Measurements from ENCODE around the gene MPST. TPM values are rescaled to one million over a fixed set of nuclear protein-coding genes. Genes with fewer than 3 reads are reported as not detected.
A peak's percentile ranks its signal among the peaks of the same experiment; 100 is the strongest.

MPST gene
- total RNA-seq, 1 experiment from 2014 or later: 38.3 TPM

- Histone ChIP-seq H3K4me1 (replicated peaks) (no peaks in the 10 kb centered on the region), H3K36me3 (no peaks in the 10 kb centered on the region), H3K27ac (no peak overlapping the region), H3K27me3 (replicated peaks) (peaks cover 7% of the 10 kb centered on the region; the same call in 1 of the 2 replicates), H3K4me3 (no peak overlapping the region), H3K9me3 (replicated peaks) (no peaks in the 10 kb centered on the region)
- no peak for DNase-seq (ENCODE audit: low read depth in 1 of 2, low spot score in 2 of 2)
These were observed 14.3 kb downstream of the MPST start for GRCh38 chr22:37033605-37034430.

- Histone ChIP-seq H3K27ac (no peak overlapping the region), H3K27me3 (replicated peaks) (peaks cover 15% of the 10 kb centered on the region; the same call in 1 of the 2 replicates), H3K36me3 (no peaks in the 10 kb centered on the region), H3K4me3 (no peak overlapping the region), H3K9me3 (replicated peaks) (no peaks in the 10 kb centered on the region), H3K4me1 (replicated peaks) (no peaks in the 10 kb centered on the region)
- no peak for DNase-seq (ENCODE audit: low read depth in 1 of 2, low spot score in 2 of 2)
These were observed 17.3 kb downstream of the MPST start for GRCh38 chr22:37036655-37037377.

GRCh38 chr22:37037669-37038068 is 18.1 kb downstream of the MPST start:
- no peaks in the 10 kb centered on the region for H3K4me1 ChIP-seq (replicated peaks)
- H3K36me3 ChIP-seq: no peaks in the 10 kb centered on the region
- no peak overlapping the region for H3K27ac ChIP-seq
- H3K27me3 ChIP-seq (replicated peaks): peaks cover 15% of the 10 kb centered on the region; the same call in 1 of the 2 replicates
- no peak overlapping the region for H3K4me3 ChIP-seq
- no peak for DNase-seq (ENCODE audit: low read depth in 1 of 2, low spot score in 2 of 2)
- H3K9me3 ChIP-seq (replicated peaks): no peaks in the 10 kb centered on the region

- H3K4me1 ChIP-seq (replicated peaks): no peaks in the 10 kb centered on the region
- no peaks in the 10 kb centered on the region for H3K36me3 ChIP-seq
- no peaks in the 10 kb centered on the region for H3K9me3 ChIP-seq (replicated peaks)
- peaks cover 15% of the 10 kb centered on the region; the same call in 1 of the 2 replicates for H3K27me3 ChIP-seq (replicated peaks)
- no peak overlapping the region for H3K4me3 ChIP-seq
- DNase-seq (ENCODE audit: low read depth in 1 of 2, low spot score in 2 of 2): no peak
- H3K27ac ChIP-seq: no peak overlapping the region
These were observed 19.9 kb downstream of the MPST start for GRCh38 chr22:37039466-37039865.

GRCh38 chr22:37043209-37043827 is 23.8 kb downstream of the MPST start:
- DNase-seq (ENCODE audit: low read depth in 1 of 2, low spot score in 2 of 2): no peak
- no peaks in the 10 kb centered on the region for H3K36me3 ChIP-seq
- no peaks in the 10 kb centered on the region for H3K4me1 ChIP-seq (replicated peaks)
- H3K9me3 ChIP-seq (replicated peaks): no peaks in the 10 kb centered on the region
- no peak overlapping the region for H3K4me3 ChIP-seq
- H3K27me3 ChIP-seq (replicated peaks): peaks cover 8% of the 10 kb centered on the region; the same call in 1 of the 2 replicates
- no peak overlapping the region for H3K27ac ChIP-seq

GRCh38 chr22:37043828-37044538 is 24.4 kb downstream of the MPST start:
- Histone ChIP-seq H3K4me3 (no peak overlapping the region), H3K36me3 (no peaks in the 10 kb centered on the region), H3K4me1 (replicated peaks) (no peaks in the 10 kb centered on the region), H3K27ac (no peak overlapping the region), H3K27me3 (replicated peaks) (peaks cover 8% of the 10 kb centered on the region; the same call in 1 of the 2 replicates), H3K9me3 (replicated peaks) (no peaks in the 10 kb centered on the region)
- DNase-seq (ENCODE audit: low read depth in 1 of 2, low spot score in 2 of 2): no peak

GRCh38 chr22:37044634-37045625 is 25.4 kb downstream of the MPST start:
- H3K36me3 ChIP-seq: no peaks in the 10 kb centered on the region
- DNase-seq (ENCODE audit: low read depth in 1 of 2, low spot score in 2 of 2): no peak

GRCh38 chr22:37045958-37046357 is 26.4 kb downstream of the MPST start:
- H3K27me3 ChIP-seq (replicated peaks): no peaks in the 10 kb centered on the region
- H3K36me3 ChIP-seq: no peaks in the 10 kb centered on the region
- no peaks in the 10 kb centered on the region for H3K4me1 ChIP-seq (replicated peaks)
- H3K27ac ChIP-seq: no peak overlapping the region
- H3K4me3 ChIP-seq: no peak overlapping the region
- H3K9me3 ChIP-seq (replicated peaks): no peaks in the 10 kb centered on the region
- peak in 1 of 2 experiments; percentile 14 for DNase-seq (ENCODE audit: low read depth in 1 of 2, low spot score in 2 of 2)

More at GRCh38 chr22:37044634-37045625, 25.4 kb downstream of the MPST start:
- Histone ChIP-seq H3K27me3 (replicated peaks) (0 out of 2 replicates have a peak, but pooled peaks cover 3% of the 10 kb centered on the region), H3K9me3 (replicated peaks) (no peaks in the 10 kb centered on the region), H3K27ac (no peak overlapping the region), H3K4me1 (replicated peaks) (no peaks in the 10 kb centered on the region), H3K4me3 (no peak overlapping the region)

DNA sequence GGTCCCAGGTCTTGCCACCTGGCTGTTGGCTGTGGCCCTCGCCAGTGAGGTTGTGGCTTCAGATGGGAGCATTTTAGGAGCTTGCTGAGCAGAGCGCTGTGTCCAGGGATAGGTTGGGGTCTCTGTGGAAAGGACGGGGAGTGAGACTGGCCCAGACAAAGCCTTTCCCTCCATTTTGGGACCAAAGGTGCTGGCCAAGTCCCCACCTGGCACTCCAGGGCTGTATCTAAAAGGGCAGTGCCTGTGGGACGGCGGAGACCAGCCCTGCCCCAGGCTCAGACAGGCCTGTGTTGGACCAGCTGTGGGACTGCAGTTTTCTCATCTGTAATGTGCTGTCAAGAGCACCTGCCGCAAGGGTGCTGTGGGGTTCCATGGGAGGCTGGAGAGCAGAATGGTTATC is 27.0 kb downstream of the MPST start:
- H3K4me1 ChIP-seq (replicated peaks): peaks cover 3% of the 10 kb centered on the region; the same call in 1 of the 2 replicates
- H3K36me3 ChIP-seq: no peaks in the 10 kb centered on the region
- H3K9me3 ChIP-seq (replicated peaks): no peaks in the 10 kb centered on the region
- no peak overlapping the region for H3K27ac ChIP-seq
- H3K27me3 ChIP-seq (replicated peaks): no peaks in the 10 kb centered on the region
- no peak for DNase-seq (ENCODE audit: low read depth in 1 of 2, low spot score in 2 of 2)
- no peak overlapping the region for H3K4me3 ChIP-seq

- no peak overlapping the region for H3K4me3 ChIP-seq
- no peak overlapping the region for H3K27ac ChIP-seq
- no peak for DNase-seq (ENCODE audit: low read depth in 1 of 2, low spot score in 2 of 2)
- H3K36me3 ChIP-seq: no peaks in the 10 kb centered on the region
- peaks cover 6% of the 10 kb centered on the region for H3K4me1 ChIP-seq (replicated peaks)
- 0 out of 2 replicates have a peak, but pooled peaks cover 2% of the 10 kb centered on the region for H3K9me3 ChIP-seq (replicated peaks)
- no peaks in the 10 kb centered on the region for H3K27me3 ChIP-seq (replicated peaks)
These were observed 27.5 kb downstream of the MPST start for GRCh38 chr22:37047006-37047405.

- H3K27ac ChIP-seq: no peak overlapping the region
- H3K9me3 ChIP-seq (replicated peaks): 0 out of 2 replicates have a peak, but pooled peaks cover 2% of the 10 kb centered on the region
- H3K27me3 ChIP-seq (replicated peaks): no peaks in the 10 kb centered on the region
- no peak for DNase-seq (ENCODE audit: low read depth in 1 of 2, low spot score in 2 of 2)
- H3K4me1 ChIP-seq (replicated peaks): peaks cover 10% of the 10 kb centered on the region
- H3K36me3 ChIP-seq: peaks cover 3% of the 10 kb centered on the region; the same call in 1 of the 2 replicates
- H3K4me3 ChIP-seq: no peak overlapping the region
These were observed 28.6 kb downstream of the MPST start for GRCh38 chr22:37048133-37048532.

GRCh38 chr22:37049224-37049623 is 29.7 kb downstream of the MPST start:
- no peaks in the 10 kb centered on the region for H3K27me3 ChIP-seq (replicated peaks)
- DNase-seq (ENCODE audit: low read depth in 1 of 2, low spot score in 2 of 2): no peak
- peaks cover 10% of the 10 kb centered on the region for H3K4me1 ChIP-seq (replicated peaks)
- H3K4me3 ChIP-seq: no peak overlapping the region
- H3K27ac ChIP-seq: no peak overlapping the region
- 0 out of 2 replicates have a peak, but pooled peaks cover 2% of the 10 kb centered on the region for H3K9me3 ChIP-seq (replicated peaks)
- peaks cover 6% of the 10 kb centered on the region; the same call in 1 of the 2 replicates for H3K36me3 ChIP-seq
